K562 (cell line): ENCODE results near the gene TMEM39A. TPM values are rescaled to one million over a fixed set of nuclear protein-coding genes. Genes with fewer than 3 reads are reported as not detected.
A peak's percentile ranks its signal among the peaks of the same experiment; 100 is the strongest.

Experiments
- ADNP ChIP-seq: fragments of 200-800 bp; sonication (Bioruptor generic); IDR thresholded peaks from 2 replicates; pipeline ENCODE4 v1.6.1; 2016; ENCODE audit warnings: missing genetic modification characterization, missing compliant biosample characterization
- CSDE1 ChIP-seq, 2 experiments: fragments of 450-650 bp; IDR thresholded peaks; 2 replicates each; pipeline ENCODE4 v1.6.1; 2016; ENCODE audit warnings: mild to moderate bottlenecking in 1 of 2
- ETV5 ChIP-seq: sonication (generic); formaldehyde crosslinking; IDR thresholded peaks from 2 replicates; pipeline ENCODE4 v1.4.0; 2020; ENCODE audit warnings: low read depth, mild to moderate bottlenecking, missing genetic modification reagents
- FOSL1 ChIP-seq: fragments of 200-800 bp; sonication (Bioruptor generic); conservative IDR thresholded peaks from 2 replicates; pipeline ENCODE4 v1.6.1; 2016; ENCODE audit warnings: missing genetic modification characterization, missing compliant biosample characterization
- FOXJ3 ChIP-seq: sonication (generic); formaldehyde crosslinking; IDR thresholded peaks from 2 replicates; pipeline ENCODE4 v1.4.0; 2020; ENCODE audit warnings: mild to moderate bottlenecking, missing genetic modification reagents
- HMGN3 ChIP-seq: IDR thresholded peaks from 2 replicates; pipeline ENCODE4 v1.6.1; 2011; ENCODE audit warnings: borderline replicate concordance, low read depth, mild to moderate bottlenecking, mixed read lengths, low read length; ENCODE audit not compliant: insufficient read length; ENCODE audit errors: extremely low read depth
- MYNN ChIP-seq, 2 experiments: sonication (generic); formaldehyde crosslinking in 1 of 2; IDR thresholded peaks; 2 replicates each; pipeline versions ENCODE4 v1.5.0 to v1.6.1; 2016 to 2020; ENCODE audit warnings: antibody characterized with exemption in 1 of 2, missing genetic modification reagents in 1 of 2
- NFE2 ChIP-seq: IDR thresholded peaks from 2 replicates; pipeline ENCODE4 v1.6.1; 2014; ENCODE audit warnings: antibody characterized with exemption, low read depth
- RBFOX2 ChIP-seq: fragments of 200-400 bp; formaldehyde crosslinking; IDR thresholded peaks from 2 replicates; pipeline ENCODE4 v1.6.1; 2017; ENCODE audit warnings: low read depth, mild to moderate bottlenecking, low read length, moderate library complexity
- SMAD1 ChIP-seq: fragments of 150-350 bp; IDR thresholded peaks from 2 replicates; pipeline ENCODE4 v1.6.1; 2014; ENCODE audit warnings: low read length, low read depth; ENCODE audit not compliant: partially characterized antibody
- SP1 ChIP-seq: sonication (generic); formaldehyde crosslinking; IDR thresholded peaks from 2 replicates; pipeline ENCODE4 v1.8.1; 2022; ENCODE audit warnings: mild to moderate bottlenecking, missing genetic modification reagents
- TAF1 ChIP-seq: IDR thresholded peaks from 2 replicates; pipeline ENCODE4 v1.6.1; 2011; ENCODE audit warnings: mild to moderate bottlenecking, low read length, moderate library complexity; ENCODE audit not compliant: insufficient read depth, control insufficient read depth, severe bottlenecking; ENCODE audit errors: extremely low read depth
- TCF7 ChIP-seq: sonication (generic); IDR thresholded peaks from 2 replicates; pipeline ENCODE4 v1.6.1; 2016; ENCODE audit warnings: antibody characterized with exemption, borderline replicate concordance
- THAP12 ChIP-seq: fragments of 250-450 bp; sonication (Bioruptor Pico); IDR thresholded peaks from 2 replicates; pipeline ENCODE4 v1.9.0; 2021; ENCODE audit warnings: mild to moderate bottlenecking, inconsistent platforms
- ZKSCAN3 ChIP-seq: fragments of 250-450 bp; sonication (Bioruptor Pico); IDR thresholded peaks from 2 replicates; pipeline ENCODE4 v1.4.0; 2020
- ZNF586 ChIP-seq: fragments of 450-650 bp; formaldehyde crosslinking; conservative IDR thresholded peaks from 2 replicates; pipeline ENCODE4 v1.4.0; 2020; ENCODE audit warnings: mild to moderate bottlenecking, moderate library complexity
- ZNF77 ChIP-seq: fragments of 250-450 bp; sonication (Bioruptor Pico); IDR thresholded peaks from 2 replicates; pipeline ENCODE4 v1.5.0; 2020
- polyA plus RNA-seq, 8 experiments: library from polyadenylated mRNA; depleted of rRNA in 4 of 8; stranded (reverse) in 5 of 8; unstranded in 3 of 8; fragments of >200 nt; fragmentation: Nextera tagmentation in 2 of 8; fragmentation: Illumina TruSeq in 1 of 8; extraction: Ambion mirVana in 2 of 8; extraction: Trizol in 1 of 8; gene quantifications; 2 replicates each; pipeline versions ENCODE4 v1.2.1 to v1.2.3, GENCODE V29; 2011 to 2014; ENCODE audit warnings: inconsistent platforms in 1 of 8, missing spikeins in 1 of 8
- total RNA-seq, 7 experiments: library from RNA; depleted of rRNA in 6 of 7; stranded (reverse); fragments of >200 nt in 6 of 7; fragmentation: Illumina TruSeq in 2 of 7; extraction: Trizol in 2 of 7; gene quantifications; 2 replicates each; pipeline versions ENCODE4 v1.2.1 to v1.2.3, GENCODE V29; 2011 to 2021; ENCODE audit warnings: low replicate concordance in 1 of 7
- TF ChIP-seq, protein P1 (sequence below): IDR thresholded peaks from 2 replicates; pipeline ENCODE4 v1.6.1; 2011; ENCODE audit warnings: borderline replicate concordance, low read depth, mild to moderate bottlenecking, moderate library complexity, low read length; ENCODE audit not compliant: insufficient read depth, poor library complexity, severe bottlenecking
- TF ChIP-seq, protein P2 (sequence below): sonication (generic); formaldehyde crosslinking; IDR thresholded peaks from 2 replicates; pipeline ENCODE4 v1.8.1; 2023; ENCODE audit warnings: mild to moderate bottlenecking, missing genetic modification reagents, moderate library complexity
- TF ChIP-seq, protein P3 (sequence below): fragments of 450-650 bp; formaldehyde crosslinking; IDR thresholded peaks from 2 replicates; pipeline ENCODE4 v1.4.0; 2020; ENCODE audit warnings: mild to moderate bottlenecking, moderate library complexity

Gene TMEM39A
- total and polyA plus RNA-seq, 9 of the 15 experiments (the other 6 are each of a cell fraction or from before 2014, with no cell fraction given), result 12.0 to 41.5 (median 15.4) TPM

GRCh38 chr3:119463171-119464169, at the start of gene TMEM39A (continued):
- TF ChIP-seq MYNN (IDR thresholded peaks at IDR 0.05) (no peak), MYNN (CRISPR knock-in tag; IDR thresholded peaks at IDR 0.05) (no peak), FOXJ3 (CRISPR knock-in tag) (no peak), ZKSCAN3 (no peak), HMGN3 (peak; percentile 71), ZNF77 (CRISPR knock-in tag) (no peak), ZNF586 (no peak), FOSL1 (tag) (peak; percentile 57), TAF1 (peak; percentile 94), THAP12 (peak; percentile 26; the same call in 1 of the 2 replicates), CSDE1 (IDR thresholded peaks at IDR 0.05) (peak in 1 of 2 experiments; percentile 60; a peak in 2 of 4 replicates), ETV5 (CRISPR knock-in tag) (peak; percentile 89), SMAD1 (peak; percentile 74), SP1 (CRISPR knock-in tag) (peak; percentile 73), RBFOX2 (peak; percentile 97), NFE2 (no peak), TCF7 (0 out of 2 replicates have a peak, but pooled peaks have one; percentile 35), ADNP (tag) (no peak)
- TF ChIP-seq, protein P1, sequence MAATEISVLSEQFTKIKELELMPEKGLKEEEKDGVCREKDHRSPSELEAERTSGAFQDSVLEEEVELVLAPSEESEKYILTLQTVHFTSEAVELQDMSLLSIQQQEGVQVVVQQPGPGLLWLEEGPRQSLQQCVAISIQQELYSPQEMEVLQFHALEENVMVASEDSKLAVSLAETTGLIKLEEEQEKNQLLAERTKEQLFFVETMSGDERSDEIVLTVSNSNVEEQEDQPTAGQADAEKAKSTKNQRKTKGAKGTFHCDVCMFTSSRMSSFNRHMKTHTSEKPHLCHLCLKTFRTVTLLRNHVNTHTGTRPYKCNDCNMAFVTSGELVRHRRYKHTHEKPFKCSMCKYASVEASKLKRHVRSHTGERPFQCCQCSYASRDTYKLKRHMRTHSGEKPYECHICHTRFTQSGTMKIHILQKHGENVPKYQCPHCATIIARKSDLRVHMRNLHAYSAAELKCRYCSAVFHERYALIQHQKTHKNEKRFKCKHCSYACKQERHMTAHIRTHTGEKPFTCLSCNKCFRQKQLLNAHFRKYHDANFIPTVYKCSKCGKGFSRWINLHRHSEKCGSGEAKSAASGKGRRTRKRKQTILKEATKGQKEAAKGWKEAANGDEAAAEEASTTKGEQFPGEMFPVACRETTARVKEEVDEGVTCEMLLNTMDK, result peak; percentile 89
- TF ChIP-seq, protein P2, sequence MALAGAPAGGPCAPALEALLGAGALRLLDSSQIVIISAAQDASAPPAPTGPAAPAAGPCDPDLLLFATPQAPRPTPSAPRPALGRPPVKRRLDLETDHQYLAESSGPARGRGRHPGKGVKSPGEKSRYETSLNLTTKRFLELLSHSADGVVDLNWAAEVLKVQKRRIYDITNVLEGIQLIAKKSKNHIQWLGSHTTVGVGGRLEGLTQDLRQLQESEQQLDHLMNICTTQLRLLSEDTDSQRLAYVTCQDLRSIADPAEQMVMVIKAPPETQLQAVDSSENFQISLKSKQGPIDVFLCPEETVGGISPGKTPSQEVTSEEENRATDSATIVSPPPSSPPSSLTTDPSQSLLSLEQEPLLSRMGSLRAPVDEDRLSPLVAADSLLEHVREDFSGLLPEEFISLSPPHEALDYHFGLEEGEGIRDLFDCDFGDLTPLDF (CRISPR knock-in tag), result 0 out of 2 replicates have a peak, but pooled peaks have one; percentile 44
- TF ChIP-seq, protein P3, sequence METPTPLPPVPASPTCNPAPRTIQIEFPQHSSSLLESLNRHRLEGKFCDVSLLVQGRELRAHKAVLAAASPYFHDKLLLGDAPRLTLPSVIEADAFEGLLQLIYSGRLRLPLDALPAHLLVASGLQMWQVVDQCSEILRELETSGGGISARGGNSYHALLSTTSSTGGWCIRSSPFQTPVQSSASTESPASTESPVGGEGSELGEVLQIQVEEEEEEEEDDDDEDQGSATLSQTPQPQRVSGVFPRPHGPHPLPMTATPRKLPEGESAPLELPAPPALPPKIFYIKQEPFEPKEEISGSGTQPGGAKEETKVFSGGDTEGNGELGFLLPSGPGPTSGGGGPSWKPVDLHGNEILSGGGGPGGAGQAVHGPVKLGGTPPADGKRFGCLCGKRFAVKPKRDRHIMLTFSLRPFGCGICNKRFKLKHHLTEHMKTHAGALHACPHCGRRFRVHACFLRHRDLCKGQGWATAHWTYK (CRISPR knock-in tag), result no peak
